CD14-positive monocyte (primary cell): ENCODE measurements around the gene FAM240A. TPM values are rescaled to one million over a fixed set of nuclear protein-coding genes. Genes with fewer than 3 reads are reported as not detected.

Experiments
- DNase-seq, 3 donors: peaks; one replicate each; pipeline ENCODE4 v3.0.0-alpha.2; 2011 to 2022
- H2AFZ ChIP-seq: 2 replicates; pipeline ENCODE4 v1.6.0; 2012; ENCODE audit warnings: mild to moderate bottlenecking, low read depth, low read length, inconsistent platforms; ENCODE audit not compliant: insufficient read depth, poor library complexity, severe bottlenecking
- H3K27ac ChIP-seq, 2 donors: 1 replicate in 1 of 2; 2 replicates in 1 of 2; pipeline ENCODE4 v1.5.1; 2012 to 2013; ENCODE audit warnings: low read length in 2 of 2, control low read depth in 1 of 2, inconsistent platforms in 1 of 2, low read depth in 1 of 2, mild to moderate bottlenecking in 1 of 2
- H3K27me3 ChIP-seq, 2 donors: one replicate each; pipeline versions ENCODE4 v1.6.0 to v1.6.1; 2011 to 2013; ENCODE audit warnings: low read length in 2 of 2; ENCODE audit not compliant: control insufficient read depth in 2 of 2, insufficient read depth in 2 of 2
- H3K36me3 ChIP-seq, 2 donors: replicated peaks in 1 of 2; 1 replicate in 1 of 2; 2 replicates in 1 of 2; pipeline versions ENCODE4 v1.5.1 to v1.6.1; 2012 to 2013; ENCODE audit warnings: low read length in 2 of 2, control low read depth in 1 of 2, inconsistent platforms in 1 of 2, mild to moderate bottlenecking in 1 of 2; ENCODE audit not compliant: insufficient read depth in 2 of 2, control insufficient read depth in 1 of 2
- H3K4me1 ChIP-seq, 2 donors: 1 replicate in 1 of 2; 2 replicates in 1 of 2; pipeline versions ENCODE4 v1.5.1 to v1.6.1; 2012 to 2013; ENCODE audit warnings: low read length in 2 of 2, control low read depth in 1 of 2, inconsistent platforms in 1 of 2, mild to moderate bottlenecking in 1 of 2, moderate library complexity in 1 of 2; ENCODE audit not compliant: insufficient read depth in 2 of 2, control insufficient read depth in 1 of 2
- H3K4me2 ChIP-seq: replicated peaks from 2 replicates; pipeline ENCODE3; 2012; ENCODE audit warnings: low read length, moderate library complexity, mild to moderate bottlenecking; ENCODE audit not compliant: poor library complexity, severe bottlenecking; ENCODE audit errors: extremely low read depth
- H3K4me3 ChIP-seq, 3 experiments: fragments of 200-600 bp in 1 of 3; sonication (generic) in 1 of 3; replicated peaks in 1 of 3; 1 replicate in 2 of 3; 2 replicates in 1 of 3; pipeline ENCODE4 v1.5.1; 2011 to 2013; ENCODE audit warnings: low read length in 3 of 3, mild to moderate bottlenecking in 3 of 3, control low read depth in 2 of 3, low read depth in 2 of 3, inconsistent platforms in 1 of 3, moderate library complexity in 1 of 3
- H3K79me2 ChIP-seq: 2 replicates; pipeline ENCODE4 v1.6.0; 2012; ENCODE audit warnings: mild to moderate bottlenecking, control low read depth, inconsistent platforms, low read length, moderate library complexity; ENCODE audit not compliant: insufficient read depth
- H3K9ac ChIP-seq: 2 replicates; pipeline ENCODE4 v1.6.0; 2017; ENCODE audit warnings: low read length, mild to moderate bottlenecking; ENCODE audit not compliant: insufficient read depth, poor library complexity, severe bottlenecking
- H3K9me3 ChIP-seq, 2 donors: replicated peaks in 1 of 2; 1 replicate in 1 of 2; 2 replicates in 1 of 2; pipeline versions ENCODE4 v1.5.1 to v1.6.1; 2012 to 2013; ENCODE audit warnings: low read length in 2 of 2, control low read depth in 1 of 2; ENCODE audit not compliant: control insufficient read depth in 1 of 2, insufficient read depth in 1 of 2
- H4K20me1 ChIP-seq: 2 replicates; pipeline ENCODE4 v1.6.0; 2012; ENCODE audit warnings: mild to moderate bottlenecking, low read length, control low read depth, moderate library complexity; ENCODE audit not compliant: insufficient read depth
- H3K27ac Mint-ChIP-seq, 7 donors: one replicate each; pipeline ENCODE4 v1.8.0; 2020; ENCODE audit warnings: mild to moderate bottlenecking in 7 of 7, mixed read lengths in 7 of 7, moderate library complexity in 6 of 7, inconsistent platforms in 2 of 7
- H3K27me3 Mint-ChIP-seq, 3 donors: one replicate each; pipeline ENCODE4 v1.8.0; 2021 to 2022; ENCODE audit warnings: low read depth in 3 of 3, mild to moderate bottlenecking in 3 of 3, mixed read lengths in 3 of 3, moderate library complexity in 3 of 3, inconsistent platforms in 1 of 3
- H3K36me3 Mint-ChIP-seq, 2 donors: one replicate each; pipeline ENCODE4 v1.8.0; 2020; ENCODE audit warnings: mixed read lengths in 2 of 2, inconsistent platforms in 1 of 2, mild to moderate bottlenecking in 1 of 2
- H3K4me1 Mint-ChIP-seq: one replicate; pipeline ENCODE4 v1.8.0; 2020; ENCODE audit warnings: mild to moderate bottlenecking, mixed read lengths
- H3K4me3 Mint-ChIP-seq, 2 donors: one replicate each; pipeline ENCODE4 v1.8.0; 2020; ENCODE audit warnings: mild to moderate bottlenecking in 2 of 2, mixed read lengths in 2 of 2, moderate library complexity in 1 of 2
- H3K9me3 Mint-ChIP-seq, 7 donors: one replicate each; pipeline ENCODE4 v1.8.0; 2020 to 2022; ENCODE audit warnings: mixed read lengths in 7 of 7, mild to moderate bottlenecking in 6 of 7, moderate library complexity in 6 of 7, inconsistent platforms in 2 of 7
- CTCF ChIP-seq: fragments of 200-600 bp; IDR thresholded peaks from one replicate; pipeline ENCODE4 v1.8.0; 2022; ENCODE audit warnings: antibody characterized with exemption, mild to moderate bottlenecking
- WGBS: methylation state at CpG from one replicate; pipeline ENCODE4 v1.1.5; 2013; ENCODE audit warnings: missing lambda C conversion rate; ENCODE audit not compliant: insufficient coverage; 5-methylcytosine and 5-hydroxymethylcytosine counted together
- intact Hi-C, 2 donors: fragments of 100-400 bp; cut with micrococcal nuclease; formaldehyde crosslinking; loops; one replicate each; pipeline versions ENCODE4 v1.15.0 to v1.15.1; 2023
- polyA plus RNA-seq, 3 donors: library from polyadenylated mRNA; depleted of rRNA in 1 of 3; unstranded in 2 of 3; stranded (reverse) in 1 of 3; fragments of 300-500 nt in 2 of 3; fragments of >200 nt in 1 of 3; fragmentation: Illumina TruSeq in 2 of 3; gene quantifications; 1 replicate in 2 of 3; 2 replicates in 1 of 3; pipeline ENCODE4 v1.2.3, GENCODE V29; 2012 to 2021
- small RNA-seq: library from RNA; depleted of rRNA; stranded (forward); fragments of <200 nt; gene quantifications from one replicate; pipeline ENCODE3, GENCODE V24; 2012; ENCODE audit warnings: low read depth; ENCODE audit not compliant: insufficient read length

FAM240A gene
- polyA plus RNA-seq, 3 donors = not detected

- H3K4me1 ChIP-seq = no peaks in the 10 kb centered on the region
- Mint-ChIP-seq H3K9me3 (peaks cover 0 to 2% (median 0%) of the 10 kb centered on the region in 7 donors), H3K27me3 (peaks cover 0 to 2% (median 2%) of the 10 kb centered on the region in 3 donors), H3K4me3 (no peak overlapping the region), H3K27ac (peak overlapping the region in 1 of 7 donors; percentile 84), H3K4me1 (peaks cover 6% of the 10 kb centered on the region), H3K36me3 (no peaks in the 10 kb centered on the region)
- H3K27ac ChIP-seq = no peak overlapping the region
- TF ChIP-seq CTCF = peak; percentile 32
- no peaks in the 10 kb centered on the region for H3K9me3 ChIP-seq
- H3K4me2 ChIP-seq = no peak overlapping the region
- H2AFZ ChIP-seq = no peak overlapping the region
- intact Hi-C loops = no loop called here
- H3K4me3 ChIP-seq = no peak overlapping the region
- no peak overlapping the region for H3K9ac ChIP-seq
- no peak for DNase-seq
- H4K20me1 ChIP-seq = no peaks in the 10 kb centered on the region
- H3K27me3 ChIP-seq = no peaks in the 10 kb centered on the region
- WGBS = 95% methylated on average over 8 of the region's 12 CpGs
- no peaks in the 10 kb centered on the region for H3K79me2 ChIP-seq
- H3K36me3 ChIP-seq = no peaks in the 10 kb centered on the region
Observed at GRCh38 chr3:46674031-46674845, 61.9 kb downstream of the FAM240A start.

DNA sequence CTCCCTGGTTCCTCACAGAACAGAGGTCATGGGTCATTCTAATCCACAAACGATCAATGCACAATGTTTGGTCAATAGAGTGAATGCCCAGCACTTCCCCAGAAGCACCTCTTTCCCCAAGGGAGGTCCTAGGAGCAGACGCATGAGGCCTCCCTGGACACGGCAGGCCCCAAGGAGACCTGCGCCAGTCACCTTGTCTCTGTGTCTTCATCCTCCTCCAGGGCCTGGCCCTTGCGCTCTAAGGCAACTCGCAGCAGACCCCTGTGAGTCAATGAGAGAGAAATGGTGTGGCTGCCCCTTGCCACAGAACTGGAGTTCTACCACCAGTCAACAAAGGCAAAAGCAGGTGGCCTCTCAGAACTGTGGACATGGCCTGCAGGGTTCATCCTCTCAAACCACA lies 63.1 kb downstream of the FAM240A start:
- Mint-ChIP-seq H3K9me3 (peaks cover 0 to 2% (median 0%) of the 10 kb centered on the region in 7 donors), H3K27ac (no peak overlapping the region), H3K27me3 (peaks cover 0 to 2% (median 2%) of the 10 kb centered on the region in 3 donors), H3K36me3 (no peaks in the 10 kb centered on the region), H3K4me3 (no peak overlapping the region), H3K4me1 (peaks cover 6% of the 10 kb centered on the region)
- H2AFZ ChIP-seq = no peak overlapping the region
- H3K79me2 ChIP-seq = no peaks in the 10 kb centered on the region
- no peak overlapping the region for H3K4me3 ChIP-seq
- no peaks in the 10 kb centered on the region for H3K27me3 ChIP-seq
- intact Hi-C loops = no loop called here
- no peak for DNase-seq
- H3K36me3 ChIP-seq = no peaks in the 10 kb centered on the region
- no peaks in the 10 kb centered on the region for H3K4me1 ChIP-seq
- no peak overlapping the region for H3K4me2 ChIP-seq
- no peak overlapping the region for H3K27ac ChIP-seq
- no peaks in the 10 kb centered on the region for H4K20me1 ChIP-seq
- 100% methylated on average over 4 of the region's 6 CpGs for WGBS
- no peaks in the 10 kb centered on the region for H3K9me3 ChIP-seq
- H3K9ac ChIP-seq = no peak overlapping the region
- TF ChIP-seq CTCF = no peak

Small RNAs within 50 kb of the gene (small RNA-seq; reads per million reads assigned to genes)
- not detected for gene RF00591

Other genes with a start within 250 kb of the FAM240A start
- 1 to 10 TPM; 1.2 to 3.6 (median 3.1) TPM for gene CCR5, start 241.6 kb upstream of the FAM240A start, polyA plus RNA-seq
- 10 to 100 TPM; 10.2 to 15.3 (median 11.7) TPM for gene CCRL2, start 205.3 kb upstream of the FAM240A start, polyA plus RNA-seq
- not detected for gene LTF, start 147.6 kb upstream of the FAM240A start, polyA plus RNA-seq
- not detected for gene RTP3, start 114.5 kb upstream of the FAM240A start, polyA plus RNA-seq
- not detected for gene LRRC2, start 46.2 kb upstream of the FAM240A start, polyA plus RNA-seq
- 1 to 10 TPM in 1 of 3 donors, under 1 TPM in 2; 0.38 to 5.7 (median 0.55) TPM for gene ALS2CL, start 81.2 kb downstream of the FAM240A start, polyA plus RNA-seq
- gene TMIE, start 88.9 kb downstream of the FAM240A start, polyA plus RNA-seq = not detected
- not detected for gene PRSS50, start 105.3 kb downstream of the FAM240A start, polyA plus RNA-seq